CD4-positive, alpha-beta T cell treated with Interleukin-2 at 100 ng/mL for 4 hours (primary cell): Measurements from ENCODE around the gene CEBPE.

ENCODE experiments used
- DNase-seq: peaks from one replicate; pipeline ENCODE4 v3.0.0-alpha.2; 2020; ENCODE audit warnings: low spot score

CEBPE gene

GRCh38 chr14:23076785-23077408, 42.2 kb downstream of the CEBPE start:
- peak; percentile 53 for DNase-seq

DNA sequence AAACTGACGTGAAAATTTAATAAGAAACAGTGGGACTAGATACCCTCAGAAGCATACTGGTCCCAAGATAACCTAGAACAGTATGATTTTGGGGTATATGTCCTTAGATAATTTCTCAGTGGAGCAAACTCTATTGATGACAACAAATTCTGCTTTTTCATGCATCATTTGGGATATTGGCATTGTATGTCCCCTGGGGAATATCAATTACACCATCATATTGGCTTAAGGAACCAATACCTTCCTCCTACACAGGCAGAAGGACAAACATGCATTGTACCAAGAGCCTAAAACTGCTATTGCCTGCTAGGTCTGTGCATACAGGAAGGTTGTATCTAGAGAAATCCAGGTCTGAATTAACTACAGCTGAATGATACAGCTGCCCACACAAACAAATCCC, 44.1 kb downstream of the CEBPE start:
- DNase-seq, result no peak

DNA sequence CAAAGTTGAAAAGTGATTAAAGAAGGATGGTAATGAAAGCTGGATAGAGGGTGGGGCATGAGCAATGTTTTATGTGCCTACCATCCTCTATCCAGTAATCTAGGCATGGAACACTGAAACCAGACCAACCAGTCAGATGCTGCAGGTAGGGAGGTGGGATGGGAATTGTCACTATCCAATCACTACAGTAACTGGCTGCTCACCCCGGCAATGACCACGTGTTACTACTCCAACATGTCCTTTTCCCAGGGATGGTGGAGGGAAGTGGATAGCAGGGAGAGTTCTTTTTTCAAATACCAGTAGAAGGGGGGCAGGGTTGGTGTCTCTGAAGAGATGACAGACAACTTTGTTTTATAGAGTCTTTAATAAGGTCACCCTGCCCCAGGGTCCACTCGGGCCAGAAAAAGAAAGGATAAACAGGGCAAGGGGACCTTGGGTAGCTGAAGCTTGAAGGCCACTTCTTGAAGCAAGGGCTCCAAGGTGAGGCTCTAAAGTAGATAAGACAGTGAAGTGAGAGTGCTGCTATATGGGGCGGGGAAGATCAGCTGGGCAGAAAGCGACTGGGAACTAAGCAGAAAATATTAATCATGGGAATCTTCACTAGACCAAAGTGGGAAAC, 47.0 kb downstream of the CEBPE start:
- no peak for DNase-seq

- peak; percentile 76 for DNase-seq
Measured at GRCh38 chr14:23071244-23071920, 47.7 kb downstream of the CEBPE start.

- DNase-seq, result no peak
Measured at GRCh38 chr14:23070262-23071129, 48.6 kb downstream of the CEBPE start.

DNA sequence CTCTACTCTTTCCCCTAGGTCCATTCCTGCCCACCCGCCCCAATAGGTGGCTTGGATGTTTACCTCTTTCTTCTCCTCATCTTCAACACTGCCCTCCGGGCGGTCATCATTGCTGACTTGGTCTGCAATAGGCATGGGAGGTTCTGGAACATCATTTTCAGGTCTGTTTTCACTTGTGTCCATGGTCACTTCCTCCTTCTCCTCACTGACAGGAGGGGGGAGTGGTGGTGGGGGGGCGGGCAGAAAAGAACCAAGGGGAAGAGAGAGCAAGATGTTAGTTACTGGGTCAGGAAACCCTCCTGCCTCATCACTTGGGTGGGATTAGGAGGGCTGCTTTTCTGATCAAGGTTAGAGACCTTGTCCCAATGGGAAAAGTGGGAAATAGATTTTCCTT, 49.6 kb downstream of the CEBPE start:
- no peak for DNase-seq

DNA sequence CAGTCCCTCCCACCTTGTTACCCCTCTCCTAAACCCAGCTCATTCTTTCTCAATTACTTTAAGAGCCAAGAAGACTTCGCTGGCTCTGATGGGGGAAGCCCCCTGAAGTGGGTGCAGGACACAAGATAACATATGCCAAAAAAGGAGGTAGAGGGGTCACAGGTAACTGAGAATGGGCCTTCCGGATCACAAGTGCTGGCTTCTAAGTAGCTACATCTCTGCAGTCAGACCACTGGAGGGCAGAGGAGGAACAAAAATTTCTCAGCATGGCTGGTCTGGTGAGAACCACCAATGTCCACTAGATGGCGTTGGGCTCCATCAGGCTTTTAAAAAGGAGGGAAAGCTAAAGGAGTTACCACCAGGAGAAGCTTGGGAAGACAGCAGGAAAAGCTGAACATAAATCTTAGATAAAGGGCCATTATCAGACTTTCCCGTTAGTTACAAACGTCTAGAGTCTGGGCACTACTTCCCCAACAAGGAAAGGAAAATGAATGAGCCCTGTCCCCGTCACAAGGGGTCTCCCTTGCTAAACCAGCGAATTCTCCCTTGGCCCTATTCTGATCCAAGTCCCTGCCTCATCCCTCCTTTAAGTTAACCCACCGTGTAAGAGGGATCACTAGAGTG, 50.2 kb downstream of the CEBPE start:
- peak; percentile 85 for DNase-seq

GRCh38 chr14:23067847-23068788, 50.9 kb downstream of the CEBPE start:
- no peak for DNase-seq
